ENCODE results near the gene BMP7.

DNA sequence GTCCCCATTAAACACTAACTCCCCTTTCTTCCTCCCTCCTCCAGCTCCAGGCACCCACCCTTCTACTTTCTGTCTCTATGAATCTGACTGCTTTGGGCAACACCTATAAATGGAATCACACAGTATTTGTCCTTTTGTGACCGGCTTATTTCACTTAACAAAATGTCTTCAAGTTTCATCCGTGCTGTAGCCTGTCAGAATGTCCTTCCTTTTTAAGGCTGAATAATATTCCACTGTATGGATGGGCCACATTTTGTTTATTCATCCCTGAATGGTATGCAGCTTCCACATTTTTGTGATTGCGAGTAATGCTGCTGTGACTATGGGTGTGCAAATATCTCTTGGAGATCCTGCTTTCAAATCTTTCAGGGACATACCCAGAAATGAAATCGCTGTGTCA is 28.4 kb downstream of the BMP7 start:
- TF ChIP-seq, protein P1, sequence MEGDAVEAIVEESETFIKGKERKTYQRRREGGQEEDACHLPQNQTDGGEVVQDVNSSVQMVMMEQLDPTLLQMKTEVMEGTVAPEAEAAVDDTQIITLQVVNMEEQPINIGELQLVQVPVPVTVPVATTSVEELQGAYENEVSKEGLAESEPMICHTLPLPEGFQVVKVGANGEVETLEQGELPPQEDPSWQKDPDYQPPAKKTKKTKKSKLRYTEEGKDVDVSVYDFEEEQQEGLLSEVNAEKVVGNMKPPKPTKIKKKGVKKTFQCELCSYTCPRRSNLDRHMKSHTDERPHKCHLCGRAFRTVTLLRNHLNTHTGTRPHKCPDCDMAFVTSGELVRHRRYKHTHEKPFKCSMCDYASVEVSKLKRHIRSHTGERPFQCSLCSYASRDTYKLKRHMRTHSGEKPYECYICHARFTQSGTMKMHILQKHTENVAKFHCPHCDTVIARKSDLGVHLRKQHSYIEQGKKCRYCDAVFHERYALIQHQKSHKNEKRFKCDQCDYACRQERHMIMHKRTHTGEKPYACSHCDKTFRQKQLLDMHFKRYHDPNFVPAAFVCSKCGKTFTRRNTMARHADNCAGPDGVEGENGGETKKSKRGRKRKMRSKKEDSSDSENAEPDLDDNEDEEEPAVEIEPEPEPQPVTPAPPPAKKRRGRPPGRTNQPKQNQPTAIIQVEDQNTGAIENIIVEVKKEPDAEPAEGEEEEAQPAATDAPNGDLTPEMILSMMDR (conservative IDR thresholded peaks at IDR 0.05 in 1 of 2, IDR thresholded peaks at IDR 0.05 in 1 of 2; ENCODE audit: extremely low read depth in 1 of 2, insufficient read depth in 1 of 2, low read depth in 1 of 2, low read length in 2 of 2) = no peak
- no peak for TF ChIP-seq EZH2 (IDR thresholded peaks at IDR 0.05; ENCODE audit: borderline replicate concordance, low read length)
